Pancreas (tissue), 10 donors: ENCODE measurements around the gene CD3G. TPM values are rescaled to one million over a fixed set of nuclear protein-coding genes. Genes with fewer than 3 reads are reported as not detected.
"Not testable (repeated sequence)": the region's sequence is repeated elsewhere in the genome, so short reads cannot be mapped to it uniquely, and the experiment has no call there.

ENCODE experiments used
- ATAC-seq, 4 donors: fragments of 200-7000 bp; cut with Tn5 transposase; one replicate each; pipeline versions ENCODE4 v1.8.0 to v1.9.1; 2020; ENCODE audit warnings: mild to moderate bottlenecking in 4 of 4, moderate library complexity in 4 of 4
- DNase-seq, 6 donors: peaks; one replicate each; pipeline ENCODE4 v3.0.0-alpha.2; 2020
- FAIRE-seq: peaks from 2 replicates; lab custom pipeline; 2012; peaks lifted over from hg19 to GRCh38; lab: Jason Lieb, UNC
- H3K27ac ChIP-seq, 4 donors: fragments of 200-600 bp; sonication (generic); 1 replicate in 3 of 4; 2 replicates in 1 of 4; pipeline versions ENCODE4 v1.5.0 to v1.8.0; 2020
- H3K27me3 ChIP-seq, 4 donors: fragments of 200-600 bp; one replicate each; pipeline ENCODE4 v1.8.0; 2021
- H3K36me3 ChIP-seq, 3 donors: fragments of 200-600 bp; sonication (generic) in 1 of 3; one replicate each; pipeline versions ENCODE4 v1.5.0 to v1.8.0; 2020 to 2021
- H3K4me1 ChIP-seq, 3 donors: fragments of 200-600 bp; one replicate each; pipeline ENCODE4 v1.8.0; 2021
- H3K4me3 ChIP-seq, 4 donors: fragments of 200-600 bp; sonication (generic) in 2 of 4; one replicate each; pipeline versions ENCODE4 v1.5.0 to v1.8.0; 2020 to 2021
- H3K9me3 ChIP-seq, 4 donors: fragments of 200-600 bp; one replicate each; pipeline ENCODE4 v1.8.0; 2021
- WGBS, 2 donors: extraction: QIAGEN DNeasy Blood & Tissue Kit; methylation state at CpG; one replicate each; pipeline ENCODE4 v1.1.7; 2013; 5-methylcytosine and 5-hydroxymethylcytosine counted together
- intact Hi-C, 3 donors: fragments of 100-400 bp; cut with DNase I; formaldehyde crosslinking; loops; one replicate each; pipeline versions ENCODE4 v1.11.1 to v1.14.2; 2022
- polyA plus RNA-seq, 2 donors: library from polyadenylated mRNA; stranded (reverse); fragments of 200-250 nt; gene quantifications; one replicate each; pipeline ENCODE4 v1.2.3, GENCODE V29; 2013
- total RNA-seq, 6 donors: library from RNA; stranded (reverse); fragmentation: NEBNext Ultra II Directional in 4 of 6; extraction: Animal tissue kit (Norgen Biotek cat#: 25700) in 4 of 6; gene quantifications; one replicate each; pipeline versions ENCODE4 v1.2.1 to v1.2.4, GENCODE V29; 2021 to 2023
- TF ChIP-seq, protein P1 (sequence below), 4 donors: fragments of 200-600 bp; sonication (generic) in 3 of 4; IDR thresholded peaks; one replicate each; pipeline versions ENCODE4 v1.5.0 to v1.8.0; 2021; ENCODE audit warnings: antibody characterized with exemption in 4 of 4
- donor health status: healthy with polysubstance abuse.
- donor health status: DM: no; HTN: no; CAD: no; lungs with moderate emphysema.
- donor health status: DM: no; HTN: no; CAD: no.
- donor health status: control.
- donor health status: control.
- donor health status: Bipolar disorder and iron deficiency.
- donor health status: DM: yes; HTN: yes; CAD: no.
- donor health status: DM: no; HTN: no; CAD: no.
- donor health status: DM: no; HTN: no; CAD: no.
- donor health status: DM: yes; HTN: yes; CAD: no.

CD3G gene
- total and polyA plus RNA-seq, 8 donors: 0.04 to 0.92 (median 0.50) TPM; not detected in 1

DNA sequence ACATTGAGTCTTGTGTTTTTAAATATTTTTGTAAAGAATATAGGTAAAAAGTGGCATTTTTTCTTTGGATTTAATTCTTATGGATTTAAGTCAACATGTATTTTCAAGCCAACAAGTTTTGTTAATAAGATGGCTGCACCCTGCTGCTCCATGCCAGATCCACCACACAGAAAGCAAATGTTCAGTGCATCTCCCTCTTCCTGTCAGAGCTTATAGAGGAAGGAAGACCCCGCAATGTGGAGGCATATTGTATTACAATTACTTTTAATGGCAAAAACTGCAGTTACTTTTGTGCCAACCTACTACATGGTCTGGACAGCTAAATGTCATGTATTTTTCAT lies 39.9 kb upstream of the CD3G start:
- no peak for ATAC-seq

GRCh38 chr11:118304568-118305248 lies 39.4 kb upstream of the CD3G start, which contains the start of gene CD3E:
Gene CD3E, plus strand, starts transcription at chr11:118304730. Its CDS starts 223 bp downstream, at chr11:118304953.
- H3K36me3 ChIP-seq: no peaks in the 10 kb centered on the region
- ATAC-seq (no peak), FAIRE-seq (no peak), DNase-seq (no peak)
- TF ChIP-seq, protein P1, sequence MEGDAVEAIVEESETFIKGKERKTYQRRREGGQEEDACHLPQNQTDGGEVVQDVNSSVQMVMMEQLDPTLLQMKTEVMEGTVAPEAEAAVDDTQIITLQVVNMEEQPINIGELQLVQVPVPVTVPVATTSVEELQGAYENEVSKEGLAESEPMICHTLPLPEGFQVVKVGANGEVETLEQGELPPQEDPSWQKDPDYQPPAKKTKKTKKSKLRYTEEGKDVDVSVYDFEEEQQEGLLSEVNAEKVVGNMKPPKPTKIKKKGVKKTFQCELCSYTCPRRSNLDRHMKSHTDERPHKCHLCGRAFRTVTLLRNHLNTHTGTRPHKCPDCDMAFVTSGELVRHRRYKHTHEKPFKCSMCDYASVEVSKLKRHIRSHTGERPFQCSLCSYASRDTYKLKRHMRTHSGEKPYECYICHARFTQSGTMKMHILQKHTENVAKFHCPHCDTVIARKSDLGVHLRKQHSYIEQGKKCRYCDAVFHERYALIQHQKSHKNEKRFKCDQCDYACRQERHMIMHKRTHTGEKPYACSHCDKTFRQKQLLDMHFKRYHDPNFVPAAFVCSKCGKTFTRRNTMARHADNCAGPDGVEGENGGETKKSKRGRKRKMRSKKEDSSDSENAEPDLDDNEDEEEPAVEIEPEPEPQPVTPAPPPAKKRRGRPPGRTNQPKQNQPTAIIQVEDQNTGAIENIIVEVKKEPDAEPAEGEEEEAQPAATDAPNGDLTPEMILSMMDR (IDR thresholded peaks at IDR 0.05): no peak
- no peak within 1 kb of the TSS for H3K27ac ChIP-seq
- no peaks in the 10 kb centered on the region for H3K4me1 ChIP-seq
- WGBS, 2 donors: 82 to 83% methylated on average over 8 of the region's 8 CpGs
- no peaks in the 10 kb centered on the region for H3K9me3 ChIP-seq
- intact Hi-C loops: loop anchor here in 1 of 3 donors (5.0 kb wide), 2 partner anchors 48 to 107 kb away; no protein-coding TSS in a partner anchor
- no peaks in the 10 kb centered on the region for H3K27me3 ChIP-seq
- no peak within 1 kb of the TSS for H3K4me3 ChIP-seq

More for the DNA sequence above, 39.9 kb upstream of the CD3G start:
- H3K4me3 ChIP-seq: no peak overlapping the region
- no peaks in the 10 kb centered on the region for H3K4me1 ChIP-seq
- DNase-seq (no peak), FAIRE-seq (no peak)
- H3K9me3 ChIP-seq: no peaks in the 10 kb centered on the region
- 87 to 92% methylated on average over 1 of the region's 1 CpG for WGBS, 2 donors
- TF ChIP-seq, protein P1 (IDR thresholded peaks at IDR 0.05): no peak
- H3K27ac ChIP-seq: no peak overlapping the region
- H3K27me3 ChIP-seq: no peaks in the 10 kb centered on the region
- no peaks in the 10 kb centered on the region for H3K36me3 ChIP-seq
- intact Hi-C loops: loop anchor here in 1 of 3 donors (5.0 kb wide), 2 partner anchors 48 to 107 kb away; no protein-coding TSS in a partner anchor

GRCh38 chr11:118305726-118306125 lies 38.4 kb upstream of the CD3G start:
- Histone ChIP-seq H3K27ac (no peak overlapping the region), H3K4me1 (no peaks in the 10 kb centered on the region), H3K27me3 (peaks cover 0 to 4% (median 0%) of the 10 kb centered on the region in 4 donors), H3K4me3 (no peak overlapping the region), H3K36me3 (no peaks in the 10 kb centered on the region), H3K9me3 (no peaks in the 10 kb centered on the region)
- no peak for DNase-seq
- no peak for FAIRE-seq
- intact Hi-C loops: no loop called here
- WGBS, 2 donors: 76 to 77% methylated on average over 8 of the region's 8 CpGs
- ATAC-seq: no peak
- TF ChIP-seq, protein P1 (IDR thresholded peaks at IDR 0.05): no peak

DNA sequence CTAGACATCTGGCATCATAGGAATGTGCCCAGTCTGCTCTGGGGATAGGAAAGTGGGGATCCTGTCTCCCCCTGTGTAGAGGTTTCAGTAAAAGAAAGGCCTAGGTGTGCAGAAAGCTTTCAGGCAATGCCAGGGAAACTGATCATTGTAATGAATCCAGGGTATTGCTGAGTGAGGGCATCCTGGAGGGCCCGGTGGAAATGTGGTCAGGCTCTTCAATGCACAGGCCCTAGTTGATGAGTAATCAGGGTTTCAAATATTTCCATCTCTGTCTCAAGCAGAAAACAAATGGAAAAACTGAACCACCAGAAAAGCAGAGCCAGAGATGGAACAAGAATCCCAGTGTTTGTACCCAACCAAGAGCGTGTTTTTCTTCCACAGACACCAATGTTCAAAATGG lies 37.6 kb upstream of the CD3G start:
- no peaks in the 10 kb centered on the region for H3K9me3 ChIP-seq
- no peak for ATAC-seq
- H3K27me3 ChIP-seq: peaks cover 0 to 7% (median 0%) of the 10 kb centered on the region in 4 donors
- no peak for FAIRE-seq
- no peaks in the 10 kb centered on the region for H3K36me3 ChIP-seq
- no peak overlapping the region for H3K4me3 ChIP-seq
- no peak overlapping the region for H3K27ac ChIP-seq
- TF ChIP-seq, protein P1 (IDR thresholded peaks at IDR 0.05): no peak
- 72 to 82% methylated on average over 2 of the region's 2 CpGs for WGBS, 2 donors
- intact Hi-C loops: no loop called here
- no peaks in the 10 kb centered on the region for H3K4me1 ChIP-seq
- DNase-seq: no peak

- H3K27ac ChIP-seq, intact Hi-C loops, H3K4me3 ChIP-seq, H3K27me3 ChIP-seq, ATAC-seq, H3K36me3 ChIP-seq, DNase-seq, H3K9me3 ChIP-seq, H3K4me1 ChIP-seq, FAIRE-seq: not testable (repeated sequence)
- 83 to 90% methylated on average over 5 of the region's 5 CpGs for WGBS, 2 donors
Measured at GRCh38 chr11:118308995-118309528, 35.1 kb upstream of the CD3G start.
